Measurements from ENCODE around the gene KIAA0930.
"Not testable (repeated sequence)": the region's sequence is repeated elsewhere in the genome, so short reads cannot be mapped to it uniquely, and the experiment has no call there.

Gene KIAA0930

DNA sequence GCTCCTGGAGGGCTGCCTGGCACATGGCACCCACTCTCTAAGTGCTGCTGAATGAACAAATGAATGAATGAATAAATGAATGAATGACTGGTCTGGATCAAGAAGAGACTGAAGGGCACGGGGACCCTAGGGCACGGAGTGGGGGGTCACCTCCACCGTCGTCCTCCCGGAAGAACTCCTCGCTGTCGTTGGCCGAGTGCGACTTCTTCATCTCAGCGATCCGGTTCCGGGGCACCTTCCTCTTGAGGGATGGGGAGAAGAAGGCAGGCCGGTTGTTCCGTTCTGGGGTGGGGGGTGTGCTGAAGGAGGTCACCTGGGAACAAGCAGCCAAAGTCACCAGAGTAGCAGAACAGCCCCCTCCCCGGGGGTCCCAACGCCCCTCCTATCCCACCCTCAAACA, 41.0 kb downstream of the KIAA0930 start:
- no peak for DNase-seq

DNA sequence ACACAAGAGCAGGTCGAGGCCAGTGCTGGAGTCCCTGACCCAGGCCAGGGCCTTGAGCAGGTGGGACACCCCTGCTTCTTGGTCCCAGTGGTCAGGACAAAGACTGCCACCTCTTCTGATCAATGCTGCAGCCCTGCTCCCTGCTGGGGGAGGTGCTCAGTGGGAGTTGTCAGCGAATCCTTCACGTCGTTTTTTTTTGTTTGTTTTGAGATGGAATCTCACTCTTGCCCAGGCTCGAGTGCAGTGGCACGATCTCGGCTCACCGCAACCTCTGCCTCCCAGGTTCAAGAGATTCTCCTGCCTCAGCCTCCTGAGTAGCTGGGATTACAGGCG, 42.3 kb downstream of the KIAA0930 start:
- DNase-seq, result no peak

DNA sequence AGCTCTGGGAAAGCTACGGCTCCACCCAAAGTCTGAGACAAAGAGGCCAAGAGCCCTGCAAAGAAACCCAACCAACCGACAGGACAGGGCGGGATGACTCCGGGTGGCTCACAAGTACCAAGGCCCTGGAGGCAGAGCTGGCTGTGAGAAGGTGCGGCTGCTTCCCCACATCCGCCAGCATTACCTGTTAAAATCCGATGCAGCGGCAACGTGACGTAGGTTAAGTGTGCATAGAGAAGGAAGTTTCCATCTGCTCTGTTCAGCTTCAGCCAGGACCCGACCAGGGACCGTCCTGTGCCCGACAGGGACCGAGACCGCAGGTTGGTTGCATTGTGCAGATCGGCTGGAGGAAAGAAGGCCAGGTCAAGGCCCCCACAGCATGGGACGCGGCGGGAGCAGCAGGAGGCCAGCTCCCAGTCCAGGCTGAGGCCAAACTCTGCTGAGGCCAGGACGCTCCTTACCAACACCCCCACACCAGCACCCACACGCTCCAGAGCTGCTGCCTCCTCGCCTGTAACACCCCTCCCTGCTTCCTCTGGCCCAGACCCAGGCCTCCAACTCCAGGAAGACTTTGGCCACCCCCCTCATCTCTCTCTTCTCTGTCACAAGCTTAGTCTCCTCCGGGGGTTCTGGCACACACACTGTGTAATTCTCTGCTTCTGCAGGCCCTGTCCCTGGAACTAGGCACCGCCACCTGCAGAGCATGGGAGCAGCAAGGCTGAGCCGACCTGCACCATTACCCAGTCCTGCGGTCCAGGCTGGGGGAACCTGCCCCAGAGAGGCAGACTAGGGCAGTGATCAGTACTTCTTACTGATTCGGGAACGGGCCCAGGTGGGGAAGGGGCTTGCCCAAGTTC, 42.9 kb downstream of the KIAA0930 start:
- DNase-seq, result no peak

DNA sequence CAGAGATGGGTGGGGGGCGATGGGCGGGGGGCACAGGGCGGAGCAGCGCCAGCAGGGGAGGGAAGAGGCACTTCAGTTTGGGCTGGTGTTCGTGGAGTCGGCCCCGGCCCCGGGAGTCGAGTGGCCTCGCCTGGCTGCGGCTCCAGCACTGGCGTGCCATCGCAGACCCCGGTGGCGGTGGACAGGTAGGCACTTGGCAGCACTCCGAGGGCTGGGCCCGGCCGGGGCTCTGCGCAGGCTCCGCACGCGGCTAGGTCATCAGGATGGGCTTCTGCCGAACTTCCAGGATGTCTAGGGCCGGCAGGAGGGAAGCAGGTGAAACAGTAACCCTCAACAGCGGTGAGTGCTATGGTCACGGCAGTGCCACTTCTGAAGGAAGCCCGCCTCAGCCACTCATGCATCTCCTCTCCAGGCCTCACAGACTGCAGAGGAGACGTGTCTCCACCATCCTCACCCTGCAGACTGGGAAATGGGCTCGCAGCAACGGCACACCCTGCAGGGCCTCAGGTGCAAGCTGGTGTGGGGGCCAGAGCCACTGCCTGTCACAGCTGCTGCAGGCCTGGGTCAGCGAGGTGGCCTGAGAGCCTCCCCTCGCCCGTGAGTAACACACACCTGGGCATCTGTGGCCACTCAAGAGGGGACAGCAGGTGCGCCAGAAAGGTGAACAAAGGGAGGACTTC, 43.6 kb downstream of the KIAA0930 start:
- DNase-seq, result no peak

DNA sequence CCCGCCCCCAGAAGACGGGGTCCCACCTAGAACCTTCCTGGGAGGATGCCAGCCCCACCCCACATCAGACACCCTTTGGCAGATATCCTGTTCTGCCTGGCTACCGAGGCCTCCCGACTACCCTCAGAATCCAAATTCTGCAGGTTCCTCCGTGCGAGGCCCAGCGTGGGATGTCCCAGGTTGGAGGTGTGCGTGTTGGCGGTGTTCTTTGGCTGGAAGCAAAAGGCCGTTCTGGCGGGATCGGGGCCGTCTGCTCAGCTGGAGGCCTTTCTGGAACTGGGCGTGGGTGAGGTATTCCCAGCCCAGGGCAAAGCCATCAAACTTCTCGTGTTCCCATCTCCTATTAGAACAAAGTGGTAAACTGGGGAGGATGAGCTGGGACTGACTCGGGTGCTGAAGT, 44.4 kb downstream of the KIAA0930 start:
- no peak for DNase-seq

DNA sequence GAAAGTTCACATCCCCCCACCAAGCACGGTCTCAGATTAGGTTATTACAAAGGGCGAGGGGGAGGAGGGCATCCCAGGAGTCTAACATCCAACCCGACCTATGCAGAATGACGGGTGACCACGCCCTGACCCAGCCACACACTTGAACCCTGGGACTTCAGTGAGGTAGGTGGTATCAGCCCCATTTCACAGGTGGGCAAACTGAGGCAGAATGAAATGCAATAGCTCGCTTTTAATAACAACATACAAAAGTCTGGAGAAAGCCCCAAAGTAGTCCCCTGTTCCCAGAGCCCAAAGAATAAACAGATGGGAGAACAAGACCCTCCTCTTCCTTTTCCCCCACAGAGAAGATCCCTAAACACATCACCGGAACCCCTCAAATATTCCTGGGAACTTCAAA, 45.1 kb downstream of the KIAA0930 start:
- DNase-seq, result no peak

DNA sequence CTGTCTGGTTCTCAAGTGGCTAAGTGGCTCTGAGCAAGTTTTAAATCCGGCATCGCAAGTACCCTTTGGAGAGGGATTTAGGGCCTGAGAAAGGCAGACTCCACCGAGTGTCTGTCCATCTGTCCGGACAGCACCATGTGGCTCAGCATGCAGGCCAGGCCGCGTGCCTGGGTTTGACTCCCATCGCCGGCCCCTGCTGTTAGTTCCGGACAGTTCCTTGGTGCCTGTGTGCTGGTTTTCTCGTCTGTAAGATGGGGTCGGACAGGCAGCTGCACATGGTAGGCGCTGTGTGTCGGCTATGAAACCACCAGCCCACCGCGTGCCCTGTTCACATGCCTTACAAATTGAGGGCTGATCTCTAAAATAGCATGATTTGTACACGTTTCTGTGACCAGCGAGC, 46.0 kb downstream of the KIAA0930 start:
- no peak for DNase-seq

- DNase-seq, result peak; percentile 54
Measured at GRCh38 chr22:45192701-45193187, 48.0 kb downstream of the KIAA0930 start.

DNA sequence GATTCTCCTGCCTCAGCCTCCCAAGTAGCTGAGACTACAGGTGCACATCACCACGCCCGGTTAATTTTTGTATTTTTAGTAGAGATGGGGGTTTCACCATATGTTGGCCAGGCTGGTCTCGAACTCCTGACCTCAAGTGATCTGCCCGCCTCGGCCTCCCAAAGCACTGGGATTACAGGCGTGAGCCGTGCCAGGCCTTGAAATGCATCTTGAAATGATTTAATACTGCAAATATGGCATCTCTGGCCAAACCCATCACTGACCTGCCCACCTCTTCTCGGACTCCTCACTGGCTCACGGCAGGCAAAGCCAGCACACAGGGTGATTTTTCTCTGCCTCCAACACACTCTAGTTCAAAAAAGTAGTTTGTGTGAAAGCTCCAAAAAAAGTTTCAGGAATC, 48.9 kb downstream of the KIAA0930 start:
- not testable (repeated sequence) for DNase-seq

DNA sequence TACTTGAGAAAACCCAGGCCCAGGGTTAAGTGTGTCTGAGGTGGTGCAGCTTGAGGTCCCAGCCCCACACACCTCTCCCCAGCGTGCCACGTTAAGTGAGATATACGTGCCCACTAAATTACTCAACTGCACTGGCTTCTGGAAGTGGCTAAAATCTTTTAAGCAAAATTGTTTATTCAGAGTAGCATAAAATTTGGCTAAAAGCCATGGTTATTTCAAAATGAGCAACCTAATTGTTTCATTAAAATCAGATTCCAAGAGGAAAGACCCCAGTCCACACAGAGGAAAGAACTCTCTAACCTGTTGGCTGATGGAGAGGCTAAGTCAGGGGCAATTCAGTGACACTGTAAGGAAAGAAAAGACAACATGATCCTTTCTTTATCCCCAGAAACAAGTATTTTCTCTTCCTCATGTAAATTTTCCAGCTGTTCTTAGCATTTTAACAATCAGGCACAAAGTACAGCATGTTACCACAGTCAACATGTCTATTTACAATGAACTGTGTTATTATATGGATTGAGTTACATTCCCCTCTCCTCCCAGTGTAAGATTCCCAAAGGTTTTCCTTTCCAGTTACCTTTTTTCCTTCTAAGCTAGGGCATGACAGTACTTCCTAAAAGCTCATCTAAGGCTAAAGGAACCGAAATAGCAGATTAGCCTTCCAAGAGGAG, 50.4 kb downstream of the KIAA0930 start:
- DNase-seq, result no peak

- peak; percentile 43 for DNase-seq
Measured at GRCh38 chr22:45188779-45189178, 51.9 kb downstream of the KIAA0930 start.

DNA sequence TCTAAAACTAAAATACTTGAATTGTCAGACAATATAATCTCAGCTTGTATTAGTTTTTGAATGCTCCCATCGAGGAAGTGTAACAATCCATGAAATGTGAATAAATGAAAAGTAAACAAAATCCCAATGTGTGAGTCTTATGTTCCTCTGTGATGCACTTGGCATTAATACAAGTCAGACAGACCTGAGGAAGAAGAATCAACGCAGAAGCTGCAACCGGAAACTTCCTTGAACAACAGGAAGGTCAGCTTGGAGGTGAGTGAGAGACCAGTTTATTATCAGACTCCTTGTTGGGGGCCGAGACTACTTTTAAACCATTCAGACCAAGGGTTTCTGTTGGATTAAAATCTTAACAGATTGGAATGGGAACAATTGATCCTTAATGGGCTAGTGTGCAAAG, 52.8 kb downstream of the KIAA0930 start:
- no peak for DNase-seq

DNA sequence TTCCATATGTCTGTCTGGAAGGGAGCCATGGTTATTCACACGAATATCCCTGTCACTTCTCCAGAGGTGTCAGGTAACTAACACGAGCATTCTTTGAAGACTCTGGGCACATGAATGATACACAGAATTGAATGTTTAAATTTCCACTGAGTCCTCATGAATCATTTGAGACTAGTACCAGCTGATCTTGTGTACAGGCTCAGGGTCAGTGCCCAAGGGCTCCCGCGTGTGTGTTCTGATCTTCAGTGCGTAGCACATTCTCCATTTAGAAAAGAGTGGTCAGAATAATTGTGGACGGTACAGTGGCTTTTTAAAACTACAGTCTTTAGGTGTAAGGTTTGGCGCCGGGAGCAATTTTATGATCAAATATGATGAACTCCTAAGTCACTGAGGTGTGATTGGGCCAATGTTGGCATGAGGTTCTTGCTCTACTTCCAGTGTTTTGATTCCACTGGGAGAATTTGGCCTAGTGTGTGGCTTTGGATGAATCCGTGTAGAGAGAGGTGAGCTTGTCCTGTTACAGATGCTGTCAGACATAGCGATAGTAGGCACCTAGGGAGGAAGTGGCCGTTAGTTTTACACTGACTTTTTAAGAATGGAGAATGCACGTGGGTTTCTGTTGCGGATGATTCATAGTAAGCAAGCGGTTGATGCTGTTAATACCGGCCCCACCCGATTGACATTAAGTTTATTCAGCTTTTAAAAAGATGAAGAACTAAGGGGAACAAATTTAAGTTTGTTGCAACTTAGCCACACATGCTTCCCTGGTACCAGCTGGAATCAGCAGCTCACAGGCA, 54.8 kb downstream of the KIAA0930 start:
- DNase-seq, result peak; percentile 22

DNA sequence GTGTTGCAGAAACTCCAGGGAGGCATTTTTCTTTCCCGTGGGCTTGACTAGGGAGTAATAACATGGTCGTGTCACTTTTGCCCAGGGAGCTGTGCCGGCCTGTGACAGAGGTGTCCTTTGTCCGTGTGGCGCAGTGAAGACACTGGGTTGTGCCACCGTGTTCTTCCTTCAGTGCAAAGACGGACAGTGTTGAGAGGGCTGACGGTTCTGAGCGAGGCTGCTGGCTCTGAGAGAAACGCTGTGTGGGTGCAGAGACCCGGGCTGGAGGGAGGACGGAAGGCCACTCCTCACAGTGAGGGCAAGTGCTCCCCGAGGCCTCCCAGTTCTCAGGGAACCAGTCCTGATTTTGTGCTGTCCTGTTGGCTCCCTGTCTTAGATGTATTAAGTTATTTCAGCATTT, 56.7 kb downstream of the KIAA0930 start:
- no peak for DNase-seq

- DNase-seq, result no peak
Measured at GRCh38 chr22:45181766-45182165, 58.9 kb downstream of the KIAA0930 start.

GRCh38 chr22:45181240-45181639, 59.5 kb downstream of the KIAA0930 start:
- no peak for DNase-seq

GRCh38 chr22:45180146-45180679, 60.5 kb downstream of the KIAA0930 start:
- no peak for DNase-seq

DNA sequence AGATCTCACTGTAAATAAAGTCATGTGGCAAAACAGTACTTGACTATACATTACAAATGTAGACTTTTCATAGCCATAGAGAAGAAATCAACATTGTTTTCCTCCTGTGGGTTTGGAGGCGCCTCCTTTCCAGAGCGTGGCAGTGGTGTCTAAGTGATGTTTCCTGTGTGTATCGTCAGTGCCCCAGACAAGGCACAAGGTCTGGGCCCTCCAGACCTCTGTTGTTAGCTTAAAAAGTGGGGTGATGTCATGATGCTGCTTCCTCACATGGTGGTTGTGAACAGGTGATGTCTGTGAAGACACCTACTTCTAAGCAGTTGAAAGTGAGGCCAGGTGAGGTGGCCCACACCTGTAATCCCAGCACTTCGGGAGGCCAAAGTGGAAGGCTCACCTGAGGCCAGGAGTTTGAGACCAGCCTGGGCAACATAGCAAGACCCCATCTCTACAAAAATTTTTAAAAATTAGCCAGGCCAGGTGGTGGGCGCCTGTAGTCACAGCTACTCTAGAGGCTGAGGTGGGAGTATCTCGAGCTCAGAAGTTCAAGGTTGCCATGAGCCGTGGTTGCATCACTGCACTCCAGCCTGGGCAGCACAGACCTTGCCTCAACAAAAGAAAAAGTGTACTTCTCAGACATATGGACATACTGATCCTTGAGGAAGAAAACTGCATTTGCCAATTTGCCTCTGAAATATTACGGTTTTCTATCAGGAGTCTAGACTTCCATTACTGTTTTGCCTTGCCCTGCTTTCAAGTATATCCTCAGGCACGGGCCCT, 61.2 kb downstream of the KIAA0930 start:
- no peak for DNase-seq

GRCh38 chr22:45172881-45173585, 67.7 kb downstream of the KIAA0930 start:
- no peak for DNase-seq

DNA sequence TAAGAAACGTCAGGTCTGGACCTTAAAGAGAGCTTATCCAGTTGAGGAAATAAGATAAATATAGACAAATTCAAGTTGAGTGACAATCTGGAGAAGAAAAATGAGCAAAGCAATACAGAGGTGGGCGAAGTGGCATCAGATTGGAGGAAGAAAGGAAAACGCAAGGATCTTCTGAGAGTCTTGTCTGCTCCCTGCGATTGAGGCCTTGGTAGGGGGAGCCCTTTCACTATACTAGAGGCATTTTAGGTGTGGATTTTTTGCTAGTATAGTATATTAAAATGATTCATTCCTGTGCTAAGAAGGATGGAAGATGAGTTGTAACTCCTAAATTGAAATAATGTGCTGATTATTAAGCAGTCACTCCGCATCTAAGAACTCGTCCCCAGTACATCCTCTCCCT, 68.9 kb downstream of the KIAA0930 start:
- DNase-seq, result no peak
